Left renal pelvis (tissue), 4 donors: Measurements from ENCODE around the gene GPR153. TPM values are rescaled to one million over a fixed set of nuclear protein-coding genes. Genes with fewer than 3 reads are reported as not detected.
"Not testable (repeated sequence)": the region's sequence is repeated elsewhere in the genome, so short reads cannot be mapped to it uniquely, and the experiment has no call there.

Source experiments
- DNase-seq, 4 donors: peaks; one replicate each; pipeline ENCODE4 v3.0.0-alpha.2; 2013; ENCODE audit warnings: low read depth in 4 of 4, low spot score in 3 of 4
- polyA plus RNA-seq, 4 donors: library from polyadenylated mRNA; unstranded; fragments of 120-200 nt; gene quantifications; one replicate each; pipeline ENCODE4 v1.2.1, GENCODE V29; 2013; ENCODE audit not compliant: insufficient read length in 4 of 4

GPR153 gene
- polyA plus RNA-seq, 4 donors = 6.3 to 7.9 (median 7.5) TPM

GRCh38 chr1:6239213-6239752 lies 21.6 kb downstream of the GPR153 start:
- DNase-seq = no peak

DNA sequence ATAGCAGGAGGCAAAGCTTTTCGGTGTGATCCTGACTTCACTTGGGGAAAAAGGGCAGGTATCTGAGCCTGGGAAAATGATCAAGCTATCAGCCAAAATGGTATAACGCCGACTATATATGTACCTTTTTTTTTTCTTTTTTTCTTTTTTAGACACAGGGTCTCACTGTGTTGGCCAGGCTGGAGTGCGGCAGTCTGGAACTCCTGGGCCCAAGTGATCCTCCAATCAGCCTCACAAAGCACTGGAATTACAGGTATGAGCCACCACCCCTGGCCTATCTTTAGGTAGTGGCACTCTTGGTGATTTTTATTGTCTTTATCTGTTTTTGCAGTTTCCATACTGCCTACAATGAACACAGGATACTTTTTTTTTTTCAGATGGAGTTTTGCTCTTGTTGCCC lies 23.8 kb downstream of the GPR153 start:
- DNase-seq = no peak

DNA sequence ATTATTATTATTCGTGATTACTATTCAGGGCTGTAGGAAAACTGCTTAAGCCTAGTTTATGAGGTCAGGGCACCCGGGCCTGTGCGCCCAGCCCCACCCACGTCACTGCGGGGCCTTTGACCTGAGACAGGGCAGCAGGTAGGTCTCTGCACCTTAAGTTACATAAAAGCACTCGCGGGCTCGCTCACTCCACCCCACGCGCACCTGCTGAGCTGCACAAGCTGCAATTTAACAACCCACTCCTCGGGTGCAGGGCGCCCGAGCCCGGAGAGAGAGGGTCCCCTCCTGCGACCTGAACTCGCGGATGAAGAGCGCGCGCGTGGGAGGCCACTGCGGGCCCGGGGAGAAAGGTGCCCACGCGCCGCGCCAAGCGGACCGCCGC lies 25.6 kb downstream of the GPR153 start:
- no peak for DNase-seq

DNA sequence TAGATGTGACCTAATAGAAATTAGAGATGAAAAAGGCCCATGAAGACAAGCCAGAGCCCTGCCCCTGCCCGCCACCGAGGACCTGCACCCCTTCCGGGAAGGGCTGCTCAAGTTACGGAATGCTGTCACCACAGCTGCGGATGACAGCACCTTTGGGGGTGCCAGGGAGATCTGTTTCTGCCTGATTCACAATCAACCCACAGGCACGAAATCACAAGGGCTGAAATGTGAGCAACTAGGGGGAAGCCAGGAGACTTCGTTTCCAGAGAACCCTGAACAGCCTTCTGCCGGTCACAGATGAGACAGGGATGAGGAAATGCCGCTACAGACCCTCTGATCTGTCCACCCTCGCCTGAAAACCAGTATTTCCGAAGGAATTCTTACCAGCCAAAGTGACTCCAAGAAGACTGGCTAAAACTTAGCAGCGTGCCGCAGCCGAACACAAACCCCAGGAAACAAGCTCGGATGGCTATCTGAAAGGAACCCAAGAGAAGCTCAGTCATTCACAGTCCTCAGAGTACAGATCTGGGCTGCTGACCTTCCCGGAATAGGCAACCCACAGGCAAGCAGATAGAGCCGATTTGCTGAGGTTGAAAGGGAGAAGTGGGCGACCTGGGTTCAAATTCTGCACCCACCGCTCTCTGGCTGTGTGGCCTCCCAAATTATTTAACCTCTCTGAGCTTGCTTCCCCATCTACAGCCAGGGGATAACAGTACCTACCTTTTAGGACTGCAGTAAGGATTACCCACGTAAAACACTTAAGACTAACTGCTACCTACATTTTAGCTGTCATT lies 26.2 kb downstream of the GPR153 start:
- DNase-seq = no peak

- DNase-seq = no peak
These were observed 27.5 kb downstream of the GPR153 start for GRCh38 chr1:6233376-6233775.

- no peak for DNase-seq
These were observed 35.2 kb downstream of the GPR153 start for GRCh38 chr1:6225651-6226050.

DNA sequence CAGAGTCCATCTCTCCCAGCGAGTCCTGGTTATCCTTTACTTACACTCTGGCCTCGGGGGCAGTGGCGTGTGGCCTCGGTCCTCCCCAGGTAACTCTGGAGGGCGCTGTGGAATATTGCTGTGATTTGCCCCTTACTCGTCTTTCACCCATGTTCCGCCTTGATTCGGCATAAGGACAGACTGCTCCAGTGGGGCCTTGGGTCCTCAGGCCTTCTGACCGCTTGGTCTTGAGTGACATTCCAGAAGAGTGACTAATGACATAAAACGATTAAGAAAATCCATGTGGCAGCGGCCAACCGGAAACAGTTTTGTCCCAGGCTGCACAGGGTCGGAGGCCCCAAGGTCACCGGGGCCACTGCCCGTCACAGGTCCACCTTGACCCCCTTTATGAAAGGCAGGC lies 36.2 kb downstream of the GPR153 start:
- DNase-seq = no peak

- no peak for DNase-seq
These were observed 37.3 kb downstream of the GPR153 start for GRCh38 chr1:6223617-6224016.

DNA sequence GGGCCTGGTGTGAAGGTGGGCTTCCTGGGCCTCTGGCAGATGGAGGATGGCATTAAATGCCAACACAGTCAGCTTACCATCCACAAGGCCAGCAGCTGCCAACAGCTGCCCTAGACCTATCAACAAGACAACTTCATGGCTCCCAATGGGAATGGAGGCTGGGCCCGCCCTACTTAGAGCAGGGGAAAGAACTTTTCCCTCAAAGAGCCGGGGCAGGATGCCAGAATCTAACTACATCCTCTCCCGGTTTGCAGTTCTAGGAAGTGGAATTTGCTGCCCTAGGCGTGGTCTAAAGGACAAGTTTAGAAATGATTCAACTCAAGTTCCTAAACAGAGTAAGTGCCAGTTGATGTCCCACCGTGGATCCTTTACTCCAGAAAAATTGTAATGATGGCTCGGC lies 38.3 kb downstream of the GPR153 start:
- no peak for DNase-seq

DNA sequence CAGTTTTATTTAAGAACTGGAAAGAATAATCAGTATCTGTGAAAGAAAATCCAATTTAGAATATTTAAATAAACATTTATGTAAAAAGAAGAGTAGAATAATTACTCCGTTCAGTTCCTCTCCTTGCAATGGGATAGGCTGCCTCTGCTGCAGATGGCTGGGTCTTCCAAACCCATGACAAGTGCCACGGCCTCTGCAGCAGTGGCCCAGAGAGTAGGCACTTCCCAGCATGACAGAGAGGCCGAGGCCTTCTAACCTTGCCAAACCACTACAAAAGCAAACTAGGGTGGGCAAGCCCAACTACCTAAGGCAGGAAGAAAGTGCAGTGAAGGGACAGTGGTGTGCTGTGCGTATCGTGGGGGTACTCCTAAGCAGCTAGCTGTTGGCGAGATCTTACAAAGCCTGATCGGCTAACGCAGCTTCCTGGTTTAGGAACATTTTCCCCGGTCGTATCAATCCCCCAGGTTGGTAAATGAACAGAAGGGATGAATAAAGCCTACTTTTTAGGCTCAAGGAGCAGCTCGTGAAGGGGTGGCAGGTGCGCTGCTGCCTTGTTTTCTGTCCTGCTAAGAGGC lies 39.6 kb downstream of the GPR153 start:
- DNase-seq = no peak

DNA sequence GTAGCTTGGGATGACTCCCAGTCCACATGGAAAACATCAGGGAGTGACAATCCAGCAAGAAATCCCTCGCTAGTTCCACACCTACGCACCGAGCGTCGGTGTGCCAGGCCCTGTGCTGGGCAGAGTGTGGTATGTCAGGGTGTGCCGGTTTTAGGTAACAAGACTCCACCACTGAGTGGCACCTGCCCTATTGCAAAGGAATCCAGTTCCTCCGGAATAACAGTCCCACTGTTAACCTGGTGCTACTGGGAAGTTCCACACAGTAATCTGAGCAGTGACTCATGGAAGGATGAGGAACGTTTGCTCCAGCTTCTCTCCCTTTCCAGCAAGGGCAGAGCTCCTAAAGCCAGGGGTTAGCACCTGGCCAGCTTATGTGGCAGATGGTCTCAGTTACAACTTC lies 40.7 kb downstream of the GPR153 start:
- no peak for DNase-seq

DNA sequence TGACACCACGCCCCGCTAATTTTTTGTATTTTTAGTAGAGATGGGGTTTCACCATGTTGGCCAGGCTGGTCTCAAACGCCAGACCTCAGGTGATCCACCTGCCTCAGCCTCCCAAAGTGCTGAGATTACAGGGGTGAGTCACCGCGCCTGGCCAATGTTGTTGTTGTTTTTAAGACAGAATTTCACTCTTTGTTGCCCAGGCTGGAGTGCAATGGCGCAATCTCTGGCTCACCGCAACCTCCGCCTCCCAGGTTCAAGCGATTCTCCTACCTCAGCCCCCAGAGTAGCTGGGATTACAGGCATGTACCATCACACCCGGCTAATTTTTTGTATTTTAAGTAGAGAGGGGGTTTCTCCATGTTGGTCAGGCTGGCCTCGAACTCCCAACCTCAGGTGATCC lies 41.3 kb downstream of the GPR153 start:
- not testable (repeated sequence) for DNase-seq

- DNase-seq = no peak
These were observed 42.3 kb downstream of the GPR153 start for GRCh38 chr1:6218375-6219164.

DNA sequence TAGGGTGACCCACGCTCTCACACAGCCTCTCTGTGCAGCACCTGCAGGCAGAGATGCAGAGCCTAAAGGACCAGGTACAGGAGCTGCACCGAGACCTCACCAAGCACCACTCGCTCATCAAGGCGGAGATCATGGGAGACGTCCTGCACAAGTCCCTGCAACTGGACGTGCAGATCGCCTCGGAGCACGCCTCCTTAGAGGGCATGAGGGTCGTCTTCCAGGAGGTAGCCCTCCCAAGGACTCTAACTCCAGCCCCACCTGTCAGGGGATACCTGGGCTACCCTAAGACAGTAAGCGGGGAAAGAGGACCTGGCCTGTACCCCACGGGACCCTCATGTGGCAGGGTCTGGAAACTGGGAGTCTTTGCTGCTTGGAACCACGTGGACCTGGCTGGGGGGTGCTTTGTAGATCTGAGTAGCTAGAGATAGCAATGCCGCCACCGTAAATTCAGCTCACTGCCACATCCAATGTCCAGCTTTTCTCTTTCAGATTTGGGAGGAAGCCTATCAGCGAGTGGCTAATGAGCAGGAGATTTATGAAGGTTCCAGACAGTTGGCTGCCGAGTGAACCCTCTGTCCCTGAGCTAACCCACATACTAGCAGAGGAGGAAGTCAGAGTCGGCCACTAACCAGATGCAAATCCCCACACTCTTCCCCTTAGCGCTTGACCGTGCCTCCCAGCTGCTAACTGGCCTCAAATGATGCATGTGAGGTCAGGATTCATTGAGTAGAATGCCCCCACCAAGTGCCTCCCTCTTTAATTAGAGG lies 48.5 kb downstream of the GPR153 start:
- no peak for DNase-seq

- DNase-seq = no peak
These were observed 49.2 kb downstream of the GPR153 start for GRCh38 chr1:6211731-6212130.

DNA sequence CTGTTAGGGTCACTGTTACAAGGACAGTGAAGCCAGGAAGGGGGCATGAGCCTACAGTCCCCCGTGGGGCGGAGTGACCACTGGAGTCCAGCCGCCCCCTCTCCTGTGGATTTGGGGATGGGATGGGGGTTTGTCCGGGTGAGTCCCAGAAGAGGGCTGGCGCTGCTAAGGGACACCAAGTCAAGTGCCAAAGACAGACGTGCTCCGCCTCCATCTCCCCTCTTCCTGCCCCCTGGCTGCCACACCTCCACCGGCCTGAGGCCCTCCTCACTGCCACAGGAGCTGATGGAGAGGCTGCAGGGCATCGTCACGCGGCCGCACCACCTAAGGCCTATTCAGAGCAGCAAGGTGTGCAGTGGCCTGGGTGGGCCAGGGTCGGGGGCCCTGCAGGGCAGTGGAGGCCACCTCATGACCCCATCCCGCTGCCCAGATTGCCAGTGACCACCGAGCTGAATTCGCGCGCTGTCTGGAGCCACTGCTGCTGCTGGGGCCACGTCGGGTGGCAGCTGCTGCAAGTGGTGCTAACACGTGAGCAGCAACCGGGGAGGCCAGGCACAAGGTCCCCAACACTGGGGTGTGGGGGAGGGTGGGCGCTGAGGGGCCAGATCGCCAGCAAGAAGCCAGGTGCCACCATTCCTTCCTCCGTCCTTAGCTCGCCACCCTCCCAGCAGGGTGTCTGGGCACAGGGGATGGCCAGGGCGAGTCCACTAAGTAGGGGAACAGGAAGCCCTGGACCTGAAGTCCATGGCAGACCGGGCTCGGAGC lies 50.1 kb downstream of the GPR153 start:
- no peak for DNase-seq

DNA sequence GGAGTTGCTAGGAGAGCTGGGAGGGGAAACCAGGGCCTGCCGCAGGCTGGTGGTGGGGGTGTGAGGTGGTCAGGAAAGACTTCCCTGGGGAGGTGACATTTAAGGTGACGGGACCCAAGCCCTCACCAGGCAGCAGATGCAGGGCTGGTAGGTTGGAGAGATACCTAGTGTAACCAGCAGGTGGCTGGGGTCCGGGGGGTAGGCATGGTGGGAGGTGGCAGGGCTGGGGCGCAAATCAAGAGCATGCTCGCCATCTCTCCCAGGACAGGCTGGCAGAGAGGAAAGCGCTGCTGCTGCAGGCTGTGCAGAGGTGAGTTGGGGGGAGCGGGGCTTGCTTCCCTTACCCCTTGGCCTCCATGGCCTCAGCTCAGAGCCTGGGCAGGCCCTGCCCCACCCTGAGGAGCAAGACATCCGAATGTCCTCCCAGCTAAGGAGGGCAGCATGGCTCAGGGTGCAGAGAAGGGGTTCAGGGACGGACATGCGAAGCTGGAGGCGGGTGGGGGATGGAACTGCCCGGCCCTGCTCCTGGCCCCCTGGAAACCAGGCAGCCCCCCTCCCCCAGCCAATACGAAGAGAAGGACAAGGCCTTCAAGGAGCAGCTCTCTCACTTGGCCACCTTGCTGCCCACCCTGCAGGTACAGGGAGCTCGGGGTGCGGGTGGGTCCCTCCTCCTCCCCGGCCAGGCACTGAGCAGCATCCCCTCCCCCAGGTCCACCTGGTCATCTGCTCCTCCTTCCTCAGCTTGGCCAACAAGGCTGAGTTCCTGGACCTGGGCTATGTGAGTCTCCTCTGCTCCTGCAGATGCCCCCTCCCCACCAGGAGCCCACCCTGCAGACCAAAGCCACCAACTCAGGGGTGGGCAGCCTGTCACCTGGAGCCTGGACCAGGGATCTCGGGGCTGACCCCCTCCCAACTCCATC lies 51.0 kb downstream of the GPR153 start:
- no peak for DNase-seq

- DNase-seq = no peak
These were observed 51.9 kb downstream of the GPR153 start for GRCh38 chr1:6208723-6209660.
